ENCODE results near the gene MAP3K13. TPM values are rescaled to one million over a fixed set of nuclear protein-coding genes. Genes with fewer than 3 reads are reported as not detected.

The MAP3K13 gene
- total and polyA plus RNA-seq, 10 of the 15 experiments (the other 5 are each of a cell fraction or from before 2014, with no cell fraction given), result 10.5 to 70.8 (median 26.8) TPM

DNA sequence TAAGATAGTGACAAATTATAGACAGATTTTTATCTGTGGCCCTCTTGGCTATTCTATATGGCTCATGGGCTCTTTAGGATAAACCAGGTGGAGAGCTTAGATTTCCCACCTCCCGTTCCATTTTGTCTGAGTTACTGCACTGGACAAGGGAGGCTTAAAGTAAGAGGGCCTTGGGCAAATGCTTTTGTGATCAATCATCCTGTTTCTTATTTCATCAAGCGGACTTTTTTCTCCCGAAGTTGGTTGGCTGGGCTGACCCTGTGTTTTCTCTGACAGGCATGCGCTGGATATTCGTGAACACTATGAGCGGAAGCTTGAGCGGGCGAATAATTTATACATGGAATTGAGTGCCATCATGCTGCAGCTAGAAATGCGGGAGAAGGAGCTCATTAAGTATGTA is 102.5 kb downstream of the MAP3K13 start:
- CTCF ChIA-PET, result interaction anchor here (3.4 kb wide), 1 partner anchor 93 kb away, joined by 8 read pairs; no protein-coding TSS in a partner anchor
- Histone ChIP-seq H3K9ac (ENCODE audit: control insufficient read depth, insufficient read depth, low read length) (no peak overlapping the region), H3K4me3 (no peak overlapping the region), H3K9me3 (replicated peaks; ENCODE audit: control insufficient read depth, insufficient read depth, low read length) (no peaks in the 10 kb centered on the region), H3K4me1 (ENCODE audit: control insufficient read depth, insufficient read depth, low read length) (no peaks in the 10 kb centered on the region), H2AFZ (ENCODE audit: control insufficient read depth, low read depth, low read length) (no peak overlapping the region), H3K27me3 (replicated peaks in 1 of 2; ENCODE audit: control insufficient read depth in 2 of 2, insufficient read depth in 2 of 2, low read length in 1 of 2) (no peaks in the 10 kb centered on the region), H3K36me3 (ENCODE audit: control insufficient read depth in 2 of 2, insufficient read depth in 2 of 2, low read length in 1 of 2) (peaks cover 0 to 3% of the 10 kb centered on the region in 2 experiments; a peak in 2 of 4 replicates), H3K79me2 (ENCODE audit: control insufficient read depth, insufficient read depth, low read length) (no peaks in the 10 kb centered on the region), H3K27ac (ENCODE audit: control insufficient read depth, insufficient read depth) (no peak overlapping the region), H4K20me1 (ENCODE audit: control insufficient read depth, insufficient read depth) (no peaks in the 10 kb centered on the region), H3K4me2 (ENCODE audit: control insufficient read depth, insufficient read depth) (no peak overlapping the region)
- in situ Hi-C loops (cut with MboI), result no loop called here
- no peak for ATAC-seq
- intact Hi-C loops (cut with micrococcal nuclease; ENCODE audit: unreplicated experiment), result no loop called here
- RAD21 ChIA-PET (ENCODE audit: unreplicated experiment), result no interaction called here
- BruUV-seq (replicated peaks), result no TSS peak
- SMC1A ChIA-PET (ENCODE audit: uncharacterized antibody, unreplicated experiment), result no interaction called here
- no peak for DNase-seq (ENCODE audit: low read depth, low spot score)
- POLR2A ChIA-PET, result no interaction called here
- no peak for FAIRE-seq
- 97% methylated on average over 9 of the region's 9 CpGs for WGBS (ENCODE audit: insufficient coverage, insufficient replicate concordance, low lambda C conversion rate, missing lambda C conversion rate)
- no peak for TF ChIP-seq ESRRA (IDR thresholded peaks at IDR 0.05; ENCODE audit: low read length)
- TF ChIP-seq, protein P1, sequence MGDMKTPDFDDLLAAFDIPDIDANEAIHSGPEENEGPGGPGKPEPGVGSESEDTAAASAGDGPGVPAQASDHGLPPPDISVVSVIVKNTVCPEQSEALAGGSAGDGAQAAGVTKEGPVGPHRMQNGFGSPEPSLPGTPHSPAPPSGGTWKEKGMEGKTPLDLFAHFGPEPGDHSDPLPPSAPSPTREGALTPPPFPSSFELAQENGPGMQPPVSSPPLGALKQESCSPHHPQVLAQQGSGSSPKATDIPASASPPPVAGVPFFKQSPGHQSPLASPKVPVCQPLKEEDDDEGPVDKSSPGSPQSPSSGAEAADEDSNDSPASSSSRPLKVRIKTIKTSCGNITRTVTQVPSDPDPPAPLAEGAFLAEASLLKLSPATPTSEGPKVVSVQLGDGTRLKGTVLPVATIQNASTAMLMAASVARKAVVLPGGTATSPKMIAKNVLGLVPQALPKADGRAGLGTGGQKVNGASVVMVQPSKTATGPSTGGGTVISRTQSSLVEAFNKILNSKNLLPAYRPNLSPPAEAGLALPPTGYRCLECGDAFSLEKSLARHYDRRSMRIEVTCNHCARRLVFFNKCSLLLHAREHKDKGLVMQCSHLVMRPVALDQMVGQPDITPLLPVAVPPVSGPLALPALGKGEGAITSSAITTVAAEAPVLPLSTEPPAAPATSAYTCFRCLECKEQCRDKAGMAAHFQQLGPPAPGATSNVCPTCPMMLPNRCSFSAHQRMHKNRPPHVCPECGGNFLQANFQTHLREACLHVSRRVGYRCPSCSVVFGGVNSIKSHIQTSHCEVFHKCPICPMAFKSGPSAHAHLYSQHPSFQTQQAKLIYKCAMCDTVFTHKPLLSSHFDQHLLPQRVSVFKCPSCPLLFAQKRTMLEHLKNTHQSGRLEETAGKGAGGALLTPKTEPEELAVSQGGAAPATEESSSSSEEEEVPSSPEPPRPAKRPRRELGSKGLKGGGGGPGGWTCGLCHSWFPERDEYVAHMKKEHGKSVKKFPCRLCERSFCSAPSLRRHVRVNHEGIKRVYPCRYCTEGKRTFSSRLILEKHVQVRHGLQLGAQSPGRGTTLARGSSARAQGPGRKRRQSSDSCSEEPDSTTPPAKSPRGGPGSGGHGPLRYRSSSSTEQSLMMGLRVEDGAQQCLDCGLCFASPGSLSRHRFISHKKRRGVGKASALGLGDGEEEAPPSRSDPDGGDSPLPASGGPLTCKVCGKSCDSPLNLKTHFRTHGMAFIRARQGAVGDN (IDR thresholded peaks at IDR 0.05), result no peak
- TF ChIP-seq ZNF274 (IDR thresholded peaks at IDR 0.05; ENCODE audit: insufficient read depth, insufficient read length), result no peak
- no peak for TF ChIP-seq RUNX3 (IDR thresholded peaks at IDR 0.05; ENCODE audit: low read length)
- TF ChIP-seq, protein P2, sequence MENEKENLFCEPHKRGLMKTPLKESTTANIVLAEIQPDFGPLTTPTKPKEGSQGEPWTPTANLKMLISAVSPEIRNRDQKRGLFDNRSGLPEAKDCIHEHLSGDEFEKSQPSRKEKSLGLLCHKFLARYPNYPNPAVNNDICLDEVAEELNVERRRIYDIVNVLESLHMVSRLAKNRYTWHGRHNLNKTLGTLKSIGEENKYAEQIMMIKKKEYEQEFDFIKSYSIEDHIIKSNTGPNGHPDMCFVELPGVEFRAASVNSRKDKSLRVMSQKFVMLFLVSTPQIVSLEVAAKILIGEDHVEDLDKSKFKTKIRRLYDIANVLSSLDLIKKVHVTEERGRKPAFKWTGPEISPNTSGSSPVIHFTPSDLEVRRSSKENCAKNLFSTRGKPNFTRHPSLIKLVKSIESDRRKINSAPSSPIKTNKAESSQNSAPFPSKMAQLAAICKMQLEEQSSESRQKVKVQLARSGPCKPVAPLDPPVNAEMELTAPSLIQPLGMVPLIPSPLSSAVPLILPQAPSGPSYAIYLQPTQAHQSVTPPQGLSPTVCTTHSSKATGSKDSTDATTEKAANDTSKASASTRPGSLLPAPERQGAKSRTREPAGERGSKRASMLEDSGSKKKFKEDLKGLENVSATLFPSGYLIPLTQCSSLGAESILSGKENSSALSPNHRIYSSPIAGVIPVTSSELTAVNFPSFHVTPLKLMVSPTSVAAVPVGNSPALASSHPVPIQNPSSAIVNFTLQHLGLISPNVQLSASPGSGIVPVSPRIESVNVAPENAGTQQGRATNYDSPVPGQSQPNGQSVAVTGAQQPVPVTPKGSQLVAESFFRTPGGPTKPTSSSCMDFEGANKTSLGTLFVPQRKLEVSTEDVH (IDR thresholded peaks at IDR 0.05; ENCODE audit: low read depth, partially characterized antibody), result no peak
- TF ChIP-seq ZBED1 (IDR thresholded peaks at IDR 0.05; ENCODE audit: borderline replicate concordance), result no peak
- TF ChIP-seq ZNF384 (IDR thresholded peaks at IDR 0.05; ENCODE audit: borderline replicate concordance, low read depth, low read length), result no peak
- TF ChIP-seq, protein P3, sequence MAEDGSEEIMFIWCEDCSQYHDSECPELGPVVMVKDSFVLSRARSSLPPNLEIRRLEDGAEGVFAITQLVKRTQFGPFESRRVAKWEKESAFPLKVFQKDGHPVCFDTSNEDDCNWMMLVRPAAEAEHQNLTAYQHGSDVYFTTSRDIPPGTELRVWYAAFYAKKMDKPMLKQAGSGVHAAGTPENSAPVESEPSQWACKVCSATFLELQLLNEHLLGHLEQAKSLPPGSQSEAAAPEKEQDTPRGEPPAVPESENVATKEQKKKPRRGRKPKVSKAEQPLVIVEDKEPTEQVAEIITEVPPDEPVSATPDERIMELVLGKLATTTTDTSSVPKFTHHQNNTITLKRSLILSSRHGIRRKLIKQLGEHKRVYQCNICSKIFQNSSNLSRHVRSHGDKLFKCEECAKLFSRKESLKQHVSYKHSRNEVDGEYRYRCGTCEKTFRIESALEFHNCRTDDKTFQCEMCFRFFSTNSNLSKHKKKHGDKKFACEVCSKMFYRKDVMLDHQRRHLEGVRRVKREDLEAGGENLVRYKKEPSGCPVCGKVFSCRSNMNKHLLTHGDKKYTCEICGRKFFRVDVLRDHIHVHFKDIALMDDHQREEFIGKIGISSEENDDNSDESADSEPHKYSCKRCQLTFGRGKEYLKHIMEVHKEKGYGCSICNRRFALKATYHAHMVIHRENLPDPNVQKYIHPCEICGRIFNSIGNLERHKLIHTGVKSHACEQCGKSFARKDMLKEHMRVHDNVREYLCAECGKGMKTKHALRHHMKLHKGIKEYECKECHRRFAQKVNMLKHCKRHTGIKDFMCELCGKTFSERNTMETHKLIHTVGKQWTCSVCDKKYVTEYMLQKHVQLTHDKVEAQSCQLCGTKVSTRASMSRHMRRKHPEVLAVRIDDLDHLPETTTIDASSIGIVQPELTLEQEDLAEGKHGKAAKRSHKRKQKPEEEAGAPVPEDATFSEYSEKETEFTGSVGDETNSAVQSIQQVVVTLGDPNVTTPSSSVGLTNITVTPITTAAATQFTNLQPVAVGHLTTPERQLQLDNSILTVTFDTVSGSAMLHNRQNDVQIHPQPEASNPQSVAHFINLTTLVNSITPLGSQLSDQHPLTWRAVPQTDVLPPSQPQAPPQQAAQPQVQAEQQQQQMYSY (CRISPR knock-in tag; IDR thresholded peaks at IDR 0.05), result no peak
- no peak for TF ChIP-seq JUNB (IDR thresholded peaks at IDR 0.05)
- no peak for TF ChIP-seq IKZF1 (conservative IDR thresholded peaks at IDR 0.05)
- no peak for TF ChIP-seq ZZZ3 (IDR thresholded peaks at IDR 0.05; ENCODE audit: control insufficient read depth, insufficient read length, low read depth)
- no peak for TF ChIP-seq SPI1 (IDR thresholded peaks at IDR 0.05; ENCODE audit: borderline replicate concordance, insufficient read depth, low read depth, low read length)

Measured in GM12878 (cell line).